GM12875 (cell line): ENCODE data around the gene SMIM3.
"Not testable (repeated sequence)": the region's sequence is repeated elsewhere in the genome, so short reads cannot be mapped to it uniquely, and the experiment has no call there.

Source experiments
- H3K4me3 ChIP-seq: one replicate; pipeline ENCODE4 v1.5.1; 2011; ENCODE audit warnings: low read depth, low read length, control low read depth
- TF ChIP-seq, protein P1 (sequence below): IDR thresholded peaks from 2 replicates; pipeline ENCODE4 v1.5.1; 2011; ENCODE audit warnings: low read depth, mild to moderate bottlenecking, control low read depth, inconsistent platforms, low read length, moderate library complexity, borderline replicate concordance; ENCODE audit not compliant: insufficient read depth

The SMIM3 gene

GRCh38 chr5:150836064-150836463 is 57.5 kb downstream of the SMIM3 start:
- no peak overlapping the region for H3K4me3 ChIP-seq
- TF ChIP-seq, protein P1, sequence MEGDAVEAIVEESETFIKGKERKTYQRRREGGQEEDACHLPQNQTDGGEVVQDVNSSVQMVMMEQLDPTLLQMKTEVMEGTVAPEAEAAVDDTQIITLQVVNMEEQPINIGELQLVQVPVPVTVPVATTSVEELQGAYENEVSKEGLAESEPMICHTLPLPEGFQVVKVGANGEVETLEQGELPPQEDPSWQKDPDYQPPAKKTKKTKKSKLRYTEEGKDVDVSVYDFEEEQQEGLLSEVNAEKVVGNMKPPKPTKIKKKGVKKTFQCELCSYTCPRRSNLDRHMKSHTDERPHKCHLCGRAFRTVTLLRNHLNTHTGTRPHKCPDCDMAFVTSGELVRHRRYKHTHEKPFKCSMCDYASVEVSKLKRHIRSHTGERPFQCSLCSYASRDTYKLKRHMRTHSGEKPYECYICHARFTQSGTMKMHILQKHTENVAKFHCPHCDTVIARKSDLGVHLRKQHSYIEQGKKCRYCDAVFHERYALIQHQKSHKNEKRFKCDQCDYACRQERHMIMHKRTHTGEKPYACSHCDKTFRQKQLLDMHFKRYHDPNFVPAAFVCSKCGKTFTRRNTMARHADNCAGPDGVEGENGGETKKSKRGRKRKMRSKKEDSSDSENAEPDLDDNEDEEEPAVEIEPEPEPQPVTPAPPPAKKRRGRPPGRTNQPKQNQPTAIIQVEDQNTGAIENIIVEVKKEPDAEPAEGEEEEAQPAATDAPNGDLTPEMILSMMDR, result no peak

DNA sequence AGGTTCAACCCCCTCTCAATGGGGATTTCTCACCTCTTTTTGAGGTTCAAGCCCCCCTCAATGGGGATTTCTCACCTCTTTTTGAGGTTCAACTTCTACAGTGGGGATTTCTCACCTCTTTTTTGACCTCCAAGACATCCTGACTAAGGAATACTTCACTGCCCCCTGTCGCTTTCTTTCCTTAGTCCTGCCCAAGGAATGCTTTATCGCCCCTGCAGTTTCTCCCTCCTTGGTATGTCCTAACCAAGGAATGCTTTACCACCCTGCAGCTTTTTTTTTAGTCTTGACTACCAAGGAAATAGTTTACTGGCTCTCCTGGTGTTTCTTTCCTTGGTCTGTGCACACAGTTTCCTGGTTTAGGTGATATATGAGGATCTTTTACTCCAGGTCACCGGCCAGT is 58.1 kb downstream of the SMIM3 start:
- no peak overlapping the region for H3K4me3 ChIP-seq
- TF ChIP-seq, protein P1, result no peak

- H3K4me3 ChIP-seq, result not testable (repeated sequence)
Observed at GRCh38 chr5:150845185-150845859, 66.8 kb downstream of the SMIM3 start.

DNA sequence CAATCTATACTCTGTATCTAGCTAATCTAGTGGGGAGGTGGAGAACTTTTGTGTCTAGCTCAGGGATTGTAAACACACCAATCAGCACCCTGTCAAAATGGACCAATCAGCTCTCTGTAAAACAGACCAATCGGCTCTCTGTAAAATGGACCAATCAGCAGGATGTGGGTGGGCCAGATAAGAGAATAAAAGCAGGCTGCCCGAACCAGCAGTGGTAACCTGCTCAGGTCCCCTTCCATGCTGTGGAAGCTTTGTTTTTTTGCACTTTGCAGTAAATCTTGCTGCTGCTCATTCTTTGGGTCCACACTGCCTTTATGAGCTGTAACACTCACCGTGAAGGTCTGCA is 67.7 kb downstream of the SMIM3 start, which contains the start of gene IRGM:
TSS of gene IRGM (plus strand) at position 214 of the 346 bp plus-strand sequence. CDS start 1,603 bp downstream, outside the sequence.
- H3K4me3 ChIP-seq, result peak within 1 kb of the TSS; percentile 29
